Sigmoid colon (tissue), 7 donors: ENCODE data around the gene TEKT5. TPM values are rescaled to one million over a fixed set of nuclear protein-coding genes. Genes with fewer than 3 reads are reported as not detected.

Experiments used
- DNase-seq: peaks from one replicate; pipeline ENCODE4 v3.0.0-alpha.2; 2019
- H3K27ac ChIP-seq, 4 donors: fragments of 200-600 bp; sonication (generic); one replicate each; pipeline ENCODE4 v1.5.1; 2016 to 2019; ENCODE audit warnings: mild to moderate bottlenecking in 1 of 4
- H3K27me3 ChIP-seq, 3 donors: fragments of 200-600 bp; sonication (generic); one replicate each; pipeline ENCODE4 v1.5.1; 2019; ENCODE audit warnings: mild to moderate bottlenecking in 1 of 3
- H3K36me3 ChIP-seq, 4 donors: fragments of 200-600 bp; sonication (generic); one replicate each; pipeline ENCODE4 v1.5.1; 2016 to 2019
- H3K4me1 ChIP-seq, 4 donors: fragments of 200-600 bp; sonication (generic); one replicate each; pipeline ENCODE4 v1.5.1; 2017 to 2019
- H3K4me3 ChIP-seq, 4 donors: fragments of 200-600 bp; sonication (generic); one replicate each; pipeline ENCODE4 v1.5.1; 2017 to 2019; ENCODE audit warnings: mild to moderate bottlenecking in 2 of 4, moderate library complexity in 1 of 4
- H3K9me3 ChIP-seq, 4 donors: fragments of 200-600 bp in 3 of 4; sonication (generic) in 3 of 4; one replicate each; pipeline versions ENCODE4 v1.5.1 to v1.6.1; 2013 to 2019
- CTCF ChIP-seq, 4 experiments: fragments of 450-650 bp in 3 of 4; fragments of 200-600 bp in 1 of 4; IDR thresholded peaks; one replicate each; pipeline ENCODE4 v1.5.1; 2016 to 2019; ENCODE audit warnings: antibody characterized with exemption in 4 of 4, mild to moderate bottlenecking in 3 of 4, moderate library complexity in 2 of 4
- EP300 ChIP-seq, 4 donors: sonication (generic); formaldehyde crosslinking; IDR thresholded peaks; one replicate each; pipeline ENCODE4 v1.6.1; 2017; ENCODE audit warnings: antibody characterized with exemption in 4 of 4
- POLR2A ChIP-seq, 2 donors: fragments of 450-650 bp; IDR thresholded peaks; one replicate each; pipeline ENCODE4 v1.6.1; 2016; ENCODE audit warnings: antibody characterized with exemption in 2 of 2, mild to moderate bottlenecking in 2 of 2, moderate library complexity in 2 of 2
- POLR2AphosphoS5 ChIP-seq, 4 donors: sonication (generic); formaldehyde crosslinking; IDR thresholded peaks; one replicate each; pipeline ENCODE4 v1.6.1; 2017; ENCODE audit warnings: antibody characterized with exemption in 4 of 4
- WGBS, 2 donors: extraction: QIAGEN DNeasy Blood & Tissue Kit; methylation state at CpG; one replicate each; pipeline ENCODE4 v1.1.7; 2013; 5-methylcytosine and 5-hydroxymethylcytosine counted together
- intact Hi-C: fragments of 100-400 bp; cut with DNase I; formaldehyde crosslinking; loops from one replicate; pipeline ENCODE4 v1.15.1; 2023
- polyA plus RNA-seq, 3 donors: library from polyadenylated mRNA; stranded (reverse); fragments of 200-250 nt; gene quantifications; one replicate each; pipeline ENCODE4 v1.2.3, GENCODE V29; 2013
- total RNA-seq, 4 donors: library from RNA; depleted of rRNA; stranded (reverse); fragments of >200 nt; gene quantifications; one replicate each; pipeline ENCODE4 v1.1.0, GENCODE V29; 2016
- donor health status: healthy with polysubstance abuse.
- donor health status: Bipolar disorder and iron deficiency.
- donor health status: healthy.

The TEKT5 gene
- total and polyA plus RNA-seq, 7 donors, result 0.09 to 2.1 (median 0.83) TPM; not detected in 4

GRCh38 chr16:10618710-10619209, 76.0 kb downstream of the TEKT5 start:
- Histone ChIP-seq H3K36me3 (no peaks in the 10 kb centered on the region), H3K4me1 (peaks cover 0 to 35% (median 29%) of the 10 kb centered on the region in 4 donors), H3K27ac (peak overlapping the region in 3 of 4 donors; percentile 27 to 71 (median 39)), H3K9me3 (no peaks in the 10 kb centered on the region), H3K27me3 (no peaks in the 10 kb centered on the region), H3K4me3 (peak overlapping the region in 1 of 4 donors; percentile 34)
- no peak for DNase-seq
- intact Hi-C loops, result no loop called here
- WGBS, 2 donors, result 77% methylated on average over 13 of the region's 13 CpGs
- TF ChIP-seq CTCF (IDR thresholded peaks at IDR 0.05) (no peak), EP300 (IDR thresholded peaks at IDR 0.05) (no peak), POLR2AphosphoS5 (IDR thresholded peaks at IDR 0.05) (no peak), POLR2A (IDR thresholded peaks at IDR 0.05) (no peak)

- TF ChIP-seq CTCF (IDR thresholded peaks at IDR 0.05), result no peak
- TF ChIP-seq EP300 (IDR thresholded peaks at IDR 0.05), result no peak
- no peak for TF ChIP-seq POLR2AphosphoS5 (IDR thresholded peaks at IDR 0.05)
- TF ChIP-seq POLR2A (IDR thresholded peaks at IDR 0.05), result no peak
- Histone ChIP-seq H3K27ac (peak overlapping the region in 2 of 4 donors; percentile 17 to 71), H3K9me3 (no peaks in the 10 kb centered on the region), H3K27me3 (no peaks in the 10 kb centered on the region), H3K4me1 (peaks cover 0 to 35% (median 29%) of the 10 kb centered on the region in 4 donors), H3K36me3 (no peaks in the 10 kb centered on the region), H3K4me3 (no peak overlapping the region)
- no peak for DNase-seq
- intact Hi-C loops, result no loop called here
- 73 to 82% methylated on average over 12 of the region's 12 CpGs for WGBS, 2 donors
Measured at GRCh38 chr16:10617662-10618420, 76.9 kb downstream of the TEKT5 start.

- Histone ChIP-seq H3K9me3 (no peaks in the 10 kb centered on the region), H3K27me3 (no peaks in the 10 kb centered on the region), H3K4me1 (peaks cover 0 to 35% (median 29%) of the 10 kb centered on the region in 4 donors), H3K4me3 (no peak overlapping the region), H3K36me3 (no peaks in the 10 kb centered on the region), H3K27ac (peak overlapping the region in 3 of 4 donors; percentile 17 to 71 (median 35))
- TF ChIP-seq CTCF (IDR thresholded peaks at IDR 0.05) (no peak), POLR2A (IDR thresholded peaks at IDR 0.05) (no peak), POLR2AphosphoS5 (IDR thresholded peaks at IDR 0.05) (no peak), EP300 (IDR thresholded peaks at IDR 0.05) (no peak)
- WGBS, 2 donors, result 48 to 53% methylated on average over 14 of the region's 14 CpGs
- peak; percentile 83 for DNase-seq
- intact Hi-C loops, result no loop called here
Measured at GRCh38 chr16:10616756-10617640, 77.7 kb downstream of the TEKT5 start.

GRCh38 chr16:10616419-10616755, 78.3 kb downstream of the TEKT5 start:
- intact Hi-C loops, result no loop called here
- Histone ChIP-seq H3K27ac (peak overlapping the region in 2 of 4 donors; percentile 3 to 71), H3K4me1 (peaks cover 0 to 35% (median 29%) of the 10 kb centered on the region in 4 donors), H3K27me3 (no peaks in the 10 kb centered on the region), H3K9me3 (no peaks in the 10 kb centered on the region), H3K36me3 (no peaks in the 10 kb centered on the region), H3K4me3 (no peak overlapping the region)
- WGBS, 2 donors, result 87% methylated on average over 6 of the region's 6 CpGs
- DNase-seq, result no peak
- TF ChIP-seq POLR2A (IDR thresholded peaks at IDR 0.05) (no peak), POLR2AphosphoS5 (IDR thresholded peaks at IDR 0.05) (no peak), CTCF (IDR thresholded peaks at IDR 0.05) (no peak), EP300 (IDR thresholded peaks at IDR 0.05) (no peak)
